Calu3 (cell line): ENCODE results near the gene APBA1. TPM values are rescaled to one million over a fixed set of nuclear protein-coding genes. Genes with fewer than 3 reads are reported as not detected.
A peak's percentile ranks its signal among the peaks of the same experiment; 100 is the strongest.

Experiments
- BruUV-seq: library from RNA; stranded (reverse); fragments of 400-500 nt; replicated peaks from 2 replicates; lab custom pipeline; 2021; lab: Mats Ljungman, UMichigan
- CTCF ChIA-PET: fragments of 300-600 bp; sonication (Branson Sonifier 250); formaldehyde crosslinking; loops from one replicate; lab custom pipeline; 2022; ENCODE audit warnings: antibody characterized with exemption; lab: Charles Lee
- DNase-seq: peaks from one replicate; pipeline ENCODE4 v3.0.0; 2022
- H3K27ac Mint-ChIP-seq: one replicate; pipeline ENCODE4 v1.8.0; 2022; ENCODE audit warnings: mixed read lengths; ENCODE audit not compliant: unreplicated experiment
- H3K27me3 Mint-ChIP-seq: one replicate; pipeline ENCODE4 v1.8.0; 2022; ENCODE audit warnings: mixed read lengths; ENCODE audit not compliant: unreplicated experiment
- H3K36me3 Mint-ChIP-seq: one replicate; pipeline ENCODE4 v1.8.0; 2022; ENCODE audit warnings: mild to moderate bottlenecking, moderate library complexity, mixed read lengths; ENCODE audit not compliant: insufficient read depth, unreplicated experiment
- H3K4me1 Mint-ChIP-seq: one replicate; pipeline ENCODE4 v1.8.0; 2022; ENCODE audit warnings: mild to moderate bottlenecking, low read depth, mixed read lengths; ENCODE audit not compliant: unreplicated experiment
- H3K4me3 Mint-ChIP-seq: one replicate; pipeline ENCODE4 v1.8.0; 2022; ENCODE audit warnings: mild to moderate bottlenecking, low read depth, moderate library complexity, mixed read lengths; ENCODE audit not compliant: unreplicated experiment
- H3K9me3 Mint-ChIP-seq: one replicate; pipeline ENCODE4 v1.8.0; 2022; ENCODE audit warnings: low read depth, mixed read lengths; ENCODE audit not compliant: unreplicated experiment
- CTCF ChIP-seq: fragments of 200-600 bp; IDR thresholded peaks from one replicate; pipeline ENCODE4 v1.8.0; 2022; ENCODE audit warnings: antibody characterized with exemption; ENCODE audit not compliant: unreplicated experiment
- intact Hi-C: fragments of 100-400 bp; cut with micrococcal nuclease; formaldehyde crosslinking; loops from one replicate; pipeline ENCODE4 v1.10.0; 2022; ENCODE audit not compliant: unreplicated experiment
- total RNA-seq: library from RNA; stranded (reverse); gene quantifications from 2 replicates; pipeline ENCODE4 v1.2.3, GENCODE V29; 2022

APBA1 gene
- total RNA-seq, 1 experiment from 2014 or later, result 4.4 TPM

- BruUV-seq, result no TSS peak
- no peak overlapping the region for H3K27ac Mint-ChIP-seq
- intact Hi-C loops, result no loop called here
- no peak for DNase-seq
- TF ChIP-seq CTCF, result no peak
- no peaks in the 10 kb centered on the region for H3K27me3 Mint-ChIP-seq
- CTCF ChIA-PET, result no interaction called here
- H3K4me3 Mint-ChIP-seq, result no peak overlapping the region
- peaks cover 19% of the 10 kb centered on the region for H3K4me1 Mint-ChIP-seq
- H3K36me3 Mint-ChIP-seq, result no peaks in the 10 kb centered on the region
- H3K9me3 Mint-ChIP-seq, result no peaks in the 10 kb centered on the region
Observed at GRCh38 chr9:69380811-69381210, 291.4 kb downstream of the APBA1 start.

GRCh38 chr9:69380301-69380700 is 291.9 kb downstream of the APBA1 start:
- Mint-ChIP-seq H3K36me3 (no peaks in the 10 kb centered on the region), H3K27ac (no peak overlapping the region), H3K4me1 (peaks cover 19% of the 10 kb centered on the region), H3K27me3 (no peaks in the 10 kb centered on the region), H3K4me3 (no peak overlapping the region), H3K9me3 (no peaks in the 10 kb centered on the region)
- intact Hi-C loops, result no loop called here
- no peak for DNase-seq
- BruUV-seq, result no TSS peak
- CTCF ChIA-PET, result no interaction called here
- TF ChIP-seq CTCF, result no peak

- CTCF ChIA-PET, result interaction anchor here (0.8 to 1.1 kb wide), 2 partner anchors 9 to 640 kb away, joined by 3 read pairs; no protein-coding TSS in a partner anchor
- no peak overlapping the region for H3K27ac Mint-ChIP-seq
- intact Hi-C loops, result no loop called here
- TF ChIP-seq CTCF, result no peak
- no peaks in the 10 kb centered on the region for H3K9me3 Mint-ChIP-seq
- no peaks in the 10 kb centered on the region for H3K27me3 Mint-ChIP-seq
- H3K36me3 Mint-ChIP-seq, result no peaks in the 10 kb centered on the region
- no peak overlapping the region for H3K4me3 Mint-ChIP-seq
- BruUV-seq, result no TSS peak
- peak; percentile 12 for DNase-seq
- peaks cover 19% of the 10 kb centered on the region for H3K4me1 Mint-ChIP-seq
Observed at GRCh38 chr9:69379270-69379982, 292.7 kb downstream of the APBA1 start.

- BruUV-seq, result no TSS peak
- Mint-ChIP-seq H3K4me3 (no peak overlapping the region), H3K36me3 (no peaks in the 10 kb centered on the region), H3K27me3 (no peaks in the 10 kb centered on the region), H3K9me3 (no peaks in the 10 kb centered on the region), H3K27ac (no peak overlapping the region), H3K4me1 (peaks cover 19% of the 10 kb centered on the region)
- intact Hi-C loops, result no loop called here
- CTCF ChIA-PET, result no interaction called here
- no peak for DNase-seq
- TF ChIP-seq CTCF, result no peak
Observed at GRCh38 chr9:69377981-69378380, 294.2 kb downstream of the APBA1 start.

Other genes starting within 250 kb of the APBA1 start
- gene PTAR1, start 87.6 kb upstream of the APBA1 start, total RNA-seq, result 40.9 and 45.2 TPM in 2 replicates
- gene CFAP95, start 148.4 kb upstream of the APBA1 start, total RNA-seq, result 3.4 and 4.3 TPM in 2 replicates